GM23338 (cell line): Measurements from ENCODE around the gene TBC1D16. TPM values are rescaled to one million over a fixed set of nuclear protein-coding genes. Genes with fewer than 3 reads are reported as not detected.

ENCODE experiments used
- CREB1 ChIP-seq: fragments of 250-450 bp; sonication (Bioruptor Pico); IDR thresholded peaks from 2 replicates; pipeline ENCODE4 v1.5.0; 2020; ENCODE audit warnings: low read depth, mild to moderate bottlenecking, moderate library complexity
- NANOG ChIP-seq: IDR thresholded peaks from 2 replicates; pipeline ENCODE4 v1.6.1; 2016; ENCODE audit warnings: antibody characterized with exemption, borderline replicate concordance
- POLR2AphosphoS5 ChIP-seq: IDR thresholded peaks from 2 replicates; pipeline ENCODE4 v1.6.1; 2016; ENCODE audit warnings: antibody characterized with exemption, low read depth
- ZNF331 ChIP-seq: fragments of 250-450 bp; sonication (Bioruptor Pico); IDR thresholded peaks from 2 replicates; pipeline ENCODE4 v1.5.0; 2020; ENCODE audit warnings: low read depth, mild to moderate bottlenecking, moderate library complexity
- polyA plus RNA-seq: library from polyadenylated mRNA; unstranded; fragments of >200 nt; fragmentation: Nextera tagmentation; extraction: Ambion mirVana; gene quantifications from 2 replicates; pipeline ENCODE4 v1.2.1, GENCODE V29; 2016
- total RNA-seq: library from RNA; depleted of rRNA; stranded (reverse); fragments of >200 nt; shearing (Covaris generic); gene quantifications from 2 replicates; pipeline ENCODE4 v1.2.3, GENCODE V29; 2014
- TF ChIP-seq, protein P1 (sequence below): fragments of 250-450 bp; sonication (Bioruptor Pico); IDR thresholded peaks from 2 replicates; pipeline ENCODE4 v1.5.0; 2020; ENCODE audit warnings: mild to moderate bottlenecking, moderate library complexity
- TF ChIP-seq, protein P2 (sequence below): IDR thresholded peaks from 2 replicates; pipeline ENCODE4 v1.6.1; 2016; ENCODE audit warnings: antibody characterized with exemption
- TF ChIP-seq, protein P3 (sequence below): IDR thresholded peaks from one replicate; pipeline ENCODE4 v1.6.1; 2018; ENCODE audit warnings: antibody characterized with exemption; ENCODE audit not compliant: unreplicated experiment

The TBC1D16 gene
- total and polyA plus RNA-seq, 2 experiments from 2014 or later: 16.7 to 104 TPM

DNA sequence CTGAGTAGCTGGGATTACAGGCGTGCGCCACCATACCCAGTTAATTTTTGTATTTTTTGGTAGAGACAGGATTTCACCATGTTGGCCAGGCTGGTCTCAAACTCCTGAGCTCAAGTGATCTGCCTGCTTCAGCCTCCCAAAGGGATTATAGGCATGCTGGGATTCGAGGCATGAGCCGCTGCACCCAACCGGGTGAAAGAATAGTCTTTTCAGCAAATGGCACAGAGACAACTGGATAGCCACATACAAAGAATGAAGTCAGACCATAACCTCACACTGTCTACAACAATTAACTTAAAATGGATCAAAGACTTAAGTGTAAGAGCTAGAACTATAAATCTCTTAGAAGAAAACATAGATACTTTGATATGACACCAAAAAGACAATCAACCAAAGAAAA is 67.6 kb downstream of the TBC1D16 start (continued):
- TF ChIP-seq, protein P1, sequence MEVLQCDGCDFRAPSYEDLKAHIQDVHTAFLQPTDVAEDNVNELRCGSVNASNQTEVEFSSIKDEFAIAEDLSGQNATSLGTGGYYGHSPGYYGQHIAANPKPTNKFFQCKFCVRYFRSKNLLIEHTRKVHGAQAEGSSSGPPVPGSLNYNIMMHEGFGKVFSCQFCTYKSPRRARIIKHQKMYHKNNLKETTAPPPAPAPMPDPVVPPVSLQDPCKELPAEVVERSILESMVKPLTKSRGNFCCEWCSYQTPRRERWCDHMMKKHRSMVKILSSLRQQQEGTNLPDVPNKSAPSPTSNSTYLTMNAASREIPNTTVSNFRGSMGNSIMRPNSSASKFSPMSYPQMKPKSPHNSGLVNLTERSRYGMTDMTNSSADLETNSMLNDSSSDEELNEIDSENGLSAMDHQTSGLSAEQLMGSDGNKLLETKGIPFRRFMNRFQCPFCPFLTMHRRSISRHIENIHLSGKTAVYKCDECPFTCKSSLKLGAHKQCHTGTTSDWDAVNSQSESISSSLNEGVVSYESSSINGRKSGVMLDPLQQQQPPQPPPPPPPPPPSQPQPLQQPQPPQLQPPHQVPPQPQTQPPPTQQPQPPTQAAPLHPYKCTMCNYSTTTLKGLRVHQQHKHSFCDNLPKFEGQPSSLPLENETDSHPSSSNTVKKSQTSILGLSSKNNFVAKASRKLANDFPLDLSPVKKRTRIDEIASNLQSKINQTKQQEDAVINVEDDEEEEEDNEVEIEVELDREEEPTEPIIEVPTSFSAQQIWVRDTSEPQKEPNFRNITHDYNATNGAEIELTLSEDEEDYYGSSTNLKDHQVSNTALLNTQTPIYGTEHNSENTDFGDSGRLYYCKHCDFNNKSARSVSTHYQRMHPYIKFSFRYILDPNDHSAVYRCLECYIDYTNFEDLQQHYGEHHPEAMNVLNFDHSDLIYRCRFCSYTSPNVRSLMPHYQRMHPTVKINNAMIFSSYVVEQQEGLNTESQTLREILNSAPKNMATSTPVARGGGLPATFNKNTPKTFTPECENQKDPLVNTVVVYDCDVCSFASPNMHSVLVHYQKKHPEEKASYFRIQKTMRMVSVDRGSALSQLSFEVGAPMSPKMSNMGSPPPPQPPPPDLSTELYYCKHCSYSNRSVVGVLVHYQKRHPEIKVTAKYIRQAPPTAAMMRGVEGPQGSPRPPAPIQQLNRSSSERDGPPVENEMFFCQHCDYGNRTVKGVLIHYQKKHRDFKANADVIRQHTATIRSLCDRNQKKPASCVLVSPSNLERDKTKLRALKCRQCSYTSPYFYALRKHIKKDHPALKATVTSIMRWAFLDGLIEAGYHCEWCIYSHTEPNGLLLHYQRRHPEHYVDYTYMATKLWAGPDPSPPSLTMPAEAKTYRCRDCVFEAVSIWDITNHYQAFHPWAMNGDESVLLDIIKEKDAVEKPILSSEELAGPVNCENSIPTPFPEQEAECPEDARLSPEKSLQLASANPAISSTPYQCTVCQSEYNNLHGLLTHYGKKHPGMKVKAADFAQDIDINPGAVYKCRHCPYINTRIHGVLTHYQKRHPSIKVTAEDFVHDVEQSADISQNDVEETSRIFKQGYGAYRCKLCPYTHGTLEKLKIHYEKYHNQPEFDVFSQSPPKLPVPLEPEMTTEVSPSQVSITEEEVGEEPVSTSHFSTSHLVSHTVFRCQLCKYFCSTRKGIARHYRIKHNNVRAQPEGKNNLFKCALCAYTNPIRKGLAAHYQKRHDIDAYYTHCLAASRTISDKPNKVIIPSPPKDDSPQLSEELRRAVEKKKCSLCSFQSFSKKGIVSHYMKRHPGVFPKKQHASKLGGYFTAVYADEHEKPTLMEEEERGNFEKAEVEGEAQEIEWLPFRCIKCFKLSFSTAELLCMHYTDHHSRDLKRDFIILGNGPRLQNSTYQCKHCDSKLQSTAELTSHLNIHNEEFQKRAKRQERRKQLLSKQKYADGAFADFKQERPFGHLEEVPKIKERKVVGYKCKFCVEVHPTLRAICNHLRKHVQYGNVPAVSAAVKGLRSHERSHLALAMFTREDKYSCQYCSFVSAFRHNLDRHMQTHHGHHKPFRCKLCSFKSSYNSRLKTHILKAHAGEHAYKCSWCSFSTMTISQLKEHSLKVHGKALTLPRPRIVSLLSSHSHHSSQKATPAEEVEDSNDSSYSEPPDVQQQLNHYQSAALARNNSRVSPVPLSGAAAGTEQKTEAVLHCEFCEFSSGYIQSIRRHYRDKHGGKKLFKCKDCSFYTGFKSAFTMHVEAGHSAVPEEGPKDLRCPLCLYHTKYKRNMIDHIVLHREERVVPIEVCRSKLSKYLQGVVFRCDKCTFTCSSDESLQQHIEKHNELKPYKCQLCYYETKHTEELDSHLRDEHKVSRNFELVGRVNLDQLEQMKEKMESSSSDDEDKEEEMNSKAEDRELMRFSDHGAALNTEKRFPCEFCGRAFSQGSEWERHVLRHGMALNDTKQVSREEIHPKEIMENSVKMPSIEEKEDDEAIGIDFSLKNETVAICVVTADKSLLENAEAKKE (CRISPR knock-in tag): no peak
- TF ChIP-seq POLR2AphosphoS5: no peak
- TF ChIP-seq ZNF331: no peak
- no peak for TF ChIP-seq CREB1 (CRISPR knock-in tag)
- TF ChIP-seq NANOG: no peak
- TF ChIP-seq, protein P2, sequence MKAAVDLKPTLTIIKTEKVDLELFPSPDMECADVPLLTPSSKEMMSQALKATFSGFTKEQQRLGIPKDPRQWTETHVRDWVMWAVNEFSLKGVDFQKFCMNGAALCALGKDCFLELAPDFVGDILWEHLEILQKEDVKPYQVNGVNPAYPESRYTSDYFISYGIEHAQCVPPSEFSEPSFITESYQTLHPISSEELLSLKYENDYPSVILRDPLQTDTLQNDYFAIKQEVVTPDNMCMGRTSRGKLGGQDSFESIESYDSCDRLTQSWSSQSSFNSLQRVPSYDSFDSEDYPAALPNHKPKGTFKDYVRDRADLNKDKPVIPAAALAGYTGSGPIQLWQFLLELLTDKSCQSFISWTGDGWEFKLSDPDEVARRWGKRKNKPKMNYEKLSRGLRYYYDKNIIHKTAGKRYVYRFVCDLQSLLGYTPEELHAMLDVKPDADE: no peak
- TF ChIP-seq, protein P3, sequence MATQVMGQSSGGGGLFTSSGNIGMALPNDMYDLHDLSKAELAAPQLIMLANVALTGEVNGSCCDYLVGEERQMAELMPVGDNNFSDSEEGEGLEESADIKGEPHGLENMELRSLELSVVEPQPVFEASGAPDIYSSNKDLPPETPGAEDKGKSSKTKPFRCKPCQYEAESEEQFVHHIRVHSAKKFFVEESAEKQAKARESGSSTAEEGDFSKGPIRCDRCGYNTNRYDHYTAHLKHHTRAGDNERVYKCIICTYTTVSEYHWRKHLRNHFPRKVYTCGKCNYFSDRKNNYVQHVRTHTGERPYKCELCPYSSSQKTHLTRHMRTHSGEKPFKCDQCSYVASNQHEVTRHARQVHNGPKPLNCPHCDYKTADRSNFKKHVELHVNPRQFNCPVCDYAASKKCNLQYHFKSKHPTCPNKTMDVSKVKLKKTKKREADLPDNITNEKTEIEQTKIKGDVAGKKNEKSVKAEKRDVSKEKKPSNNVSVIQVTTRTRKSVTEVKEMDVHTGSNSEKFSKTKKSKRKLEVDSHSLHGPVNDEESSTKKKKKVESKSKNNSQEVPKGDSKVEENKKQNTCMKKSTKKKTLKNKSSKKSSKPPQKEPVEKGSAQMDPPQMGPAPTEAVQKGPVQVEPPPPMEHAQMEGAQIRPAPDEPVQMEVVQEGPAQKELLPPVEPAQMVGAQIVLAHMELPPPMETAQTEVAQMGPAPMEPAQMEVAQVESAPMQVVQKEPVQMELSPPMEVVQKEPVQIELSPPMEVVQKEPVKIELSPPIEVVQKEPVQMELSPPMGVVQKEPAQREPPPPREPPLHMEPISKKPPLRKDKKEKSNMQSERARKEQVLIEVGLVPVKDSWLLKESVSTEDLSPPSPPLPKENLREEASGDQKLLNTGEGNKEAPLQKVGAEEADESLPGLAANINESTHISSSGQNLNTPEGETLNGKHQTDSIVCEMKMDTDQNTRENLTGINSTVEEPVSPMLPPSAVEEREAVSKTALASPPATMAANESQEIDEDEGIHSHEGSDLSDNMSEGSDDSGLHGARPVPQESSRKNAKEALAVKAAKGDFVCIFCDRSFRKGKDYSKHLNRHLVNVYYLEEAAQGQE: no peak
